HG02938 (cell line): ENCODE results near the gene IL5RA.

Experiments used
- ATAC-seq: cut with Tn5 transposase; IDR thresholded peaks from one replicate; pipeline ENCODE4 v1.9.1; 2021; ENCODE audit warnings: mild to moderate bottlenecking, moderate library complexity; ENCODE audit not compliant: unreplicated experiment

The IL5RA gene

GRCh38 chr3:3066910-3067309 is 43.3 kb downstream of the IL5RA start:
- no peak for ATAC-seq

- ATAC-seq, result peak; percentile 73
Observed at GRCh38 chr3:3066378-3066777, 43.8 kb downstream of the IL5RA start.

DNA sequence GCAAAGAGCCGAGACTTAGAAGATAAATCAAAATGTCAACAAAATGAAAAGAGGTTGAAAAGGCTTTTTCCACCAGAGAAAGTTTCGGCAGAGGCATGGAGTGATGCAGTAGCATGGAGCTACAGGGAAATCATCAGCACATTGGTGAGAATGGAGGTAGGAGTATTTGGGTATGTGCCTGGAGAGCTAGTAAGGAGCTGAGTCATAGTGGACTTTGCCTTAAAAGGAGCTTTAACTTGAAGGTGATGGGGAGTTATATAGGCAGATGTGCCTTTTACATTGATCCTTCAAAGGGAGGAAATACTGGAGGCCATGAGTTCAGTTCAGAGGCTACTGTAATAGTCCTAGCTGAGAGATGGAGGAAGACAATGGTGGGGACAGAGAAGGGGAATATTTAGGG is 44.3 kb downstream of the IL5RA start:
- no peak for ATAC-seq

DNA sequence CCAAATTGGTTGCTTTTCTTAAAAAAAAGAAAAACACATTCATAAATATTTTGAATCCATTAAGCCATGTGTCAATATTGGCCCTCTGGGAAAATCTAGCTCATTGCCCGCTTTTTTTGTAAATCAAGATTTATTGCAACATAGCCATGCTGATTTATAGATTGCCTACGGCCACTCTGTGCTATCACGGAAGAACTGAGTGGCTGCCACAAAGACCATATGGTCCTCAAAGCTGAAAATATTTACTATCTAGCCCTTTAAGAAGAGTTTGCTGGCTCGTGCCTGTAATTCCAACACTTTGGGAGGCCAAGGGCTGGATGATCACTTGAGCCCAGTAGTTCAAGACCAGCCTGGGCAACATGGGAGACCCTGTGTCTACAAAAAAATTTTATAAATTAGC is 45.9 kb downstream of the IL5RA start:
- no peak for ATAC-seq

DNA sequence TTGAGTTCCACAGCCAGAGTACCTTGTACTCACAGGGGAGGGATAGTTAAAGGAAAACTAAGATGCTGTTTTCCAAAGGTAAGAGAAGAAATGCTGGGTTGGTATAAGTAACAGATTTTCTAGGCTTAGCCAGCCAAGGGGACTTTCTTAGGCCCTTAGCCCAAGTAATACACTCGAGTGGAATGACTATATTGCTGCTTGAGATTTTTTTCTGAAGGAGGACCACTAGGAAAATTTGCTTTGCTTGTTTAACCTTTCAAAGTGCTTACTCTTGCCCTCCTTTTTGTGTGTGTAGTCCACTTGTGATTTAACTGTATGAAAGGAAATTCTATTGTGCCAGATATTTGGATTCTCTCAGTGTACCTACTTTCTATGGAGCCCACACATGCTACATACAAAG is 50.5 kb downstream of the IL5RA start:
- ATAC-seq, result no peak

GRCh38 chr3:3053974-3054373 is 56.2 kb downstream of the IL5RA start:
- ATAC-seq, result no peak

DNA sequence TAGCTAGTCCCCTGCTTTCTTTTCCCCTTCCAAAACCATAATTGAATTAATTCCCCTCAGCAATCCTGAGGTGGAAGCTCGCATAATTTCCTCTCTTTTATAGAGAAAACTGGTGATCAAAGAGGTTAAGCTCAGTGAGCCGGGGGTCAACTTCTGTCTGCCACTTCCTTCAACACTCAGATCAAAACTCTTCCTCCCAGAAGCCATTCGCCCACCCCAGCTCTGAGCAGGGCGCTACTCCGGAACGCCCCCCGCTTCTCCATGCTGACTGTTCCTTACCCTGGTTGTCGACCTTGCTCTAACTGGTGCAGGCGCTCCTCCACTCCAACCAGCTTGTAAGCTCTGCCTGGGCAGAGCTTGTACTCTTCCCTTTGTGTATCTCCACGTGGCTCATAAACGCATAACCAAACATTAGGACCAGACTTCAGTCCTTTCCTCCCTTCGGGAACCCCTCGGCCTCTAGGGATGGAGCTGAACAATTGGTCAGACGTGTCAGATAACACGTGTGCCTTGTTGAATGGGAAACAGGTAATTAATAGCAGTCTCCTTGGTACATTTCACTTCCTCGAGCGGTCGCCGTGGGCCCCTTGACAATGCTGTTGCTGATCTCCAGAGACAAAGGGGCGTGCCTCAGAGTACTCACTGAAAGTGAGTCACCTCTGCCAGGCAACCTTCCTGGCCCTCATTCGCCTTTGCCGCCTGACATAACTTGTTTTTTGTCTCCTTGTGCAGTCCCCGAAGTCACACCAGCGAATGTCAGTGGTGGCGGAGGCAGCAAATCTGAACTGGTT is 71.8 kb downstream of the IL5RA start:
- no peak for ATAC-seq

- no peak for ATAC-seq
Observed at GRCh38 chr3:3037156-3037555, 73.0 kb downstream of the IL5RA start.

DNA sequence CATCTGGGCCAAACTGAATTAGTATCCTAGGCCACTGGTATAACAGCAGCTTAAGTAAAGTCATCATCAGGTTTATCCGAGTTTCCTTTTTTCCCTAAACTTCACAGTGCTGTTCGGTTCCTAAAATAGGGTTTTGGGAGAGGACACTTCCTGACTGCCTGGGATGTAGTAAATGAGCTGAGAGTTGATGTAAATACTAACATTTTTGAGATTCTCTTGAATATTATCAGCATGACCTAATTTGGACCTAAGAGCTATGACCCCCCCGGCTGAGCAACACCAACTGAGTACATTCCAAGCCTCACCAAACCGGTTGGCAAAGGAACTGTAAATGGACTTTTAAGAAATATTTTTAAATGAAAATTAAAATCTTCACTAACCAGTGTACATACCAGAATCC is 78.8 kb downstream of the IL5RA start:
- ATAC-seq, result no peak

DNA sequence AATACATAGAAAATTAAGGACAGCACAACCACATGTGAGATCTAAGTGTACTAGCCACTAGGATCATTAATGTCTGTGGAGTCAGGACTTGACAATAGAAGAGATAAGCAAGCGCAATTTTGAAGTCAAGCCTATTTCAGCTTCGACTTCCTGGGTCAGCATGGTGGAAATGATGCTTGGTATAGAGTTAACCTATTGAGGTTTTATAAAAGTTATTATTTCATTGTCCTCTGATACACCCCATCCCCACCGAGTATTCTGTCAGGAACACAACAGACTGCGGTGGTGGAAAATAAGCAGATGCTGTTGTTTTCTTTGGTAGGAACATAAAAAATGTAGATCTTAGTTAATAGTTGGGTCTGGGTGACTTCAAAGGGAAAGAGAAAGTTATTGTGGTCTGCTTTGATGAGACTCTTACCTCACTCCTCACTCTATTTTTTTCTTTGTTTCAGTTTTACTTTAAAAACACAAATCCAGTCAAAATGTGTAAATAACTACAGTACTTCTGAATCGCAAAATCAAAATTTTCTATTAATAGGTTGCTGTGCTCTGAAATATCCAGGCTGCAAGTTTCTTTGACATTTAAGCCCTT is 82.1 kb downstream of the IL5RA start:
- peak; percentile 95 for ATAC-seq

DNA sequence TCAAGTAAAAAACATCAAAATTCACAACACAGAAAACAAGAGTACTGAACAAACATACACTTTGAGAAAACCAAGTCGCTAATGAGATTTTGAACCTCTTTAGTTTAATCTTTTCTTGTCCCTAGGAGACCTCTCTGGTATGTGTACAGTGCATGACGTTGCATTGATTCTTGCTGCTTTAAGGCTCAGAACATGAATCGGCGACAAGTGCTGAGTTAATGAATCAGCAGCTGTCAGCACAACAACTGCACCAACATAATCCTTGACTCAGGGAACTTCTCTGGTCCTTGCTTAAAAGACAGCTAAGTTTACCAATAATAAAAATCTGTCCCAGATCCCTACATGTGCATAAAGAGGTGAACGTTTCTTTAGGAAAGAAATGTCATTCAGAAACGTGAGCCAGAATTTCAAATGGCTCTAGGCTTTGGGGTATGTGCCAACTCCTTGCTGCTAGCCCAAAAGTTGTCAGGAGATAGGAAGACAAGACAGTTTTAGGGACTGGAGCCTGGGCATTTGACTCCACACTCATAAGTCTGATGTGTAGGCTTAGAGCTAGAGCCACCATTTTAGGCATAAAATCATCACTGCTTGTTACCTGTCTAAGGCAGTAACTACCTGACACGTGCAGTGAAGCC is 86.9 kb downstream of the IL5RA start:
- ATAC-seq, result no peak

GRCh38 chr3:3020209-3020608 is 90.0 kb downstream of the IL5RA start:
- ATAC-seq, result no peak
